Glutamatergic neuron (in vitro differentiated cells): ENCODE data around the gene SH3GL1. TPM values are rescaled to one million over a fixed set of nuclear protein-coding genes. Genes with fewer than 3 reads are reported as not detected.

ENCODE experiments used
- DNase-seq: peaks from one replicate; pipeline ENCODE4 v3.0.0; 2022
- H3K27ac Mint-ChIP-seq: one replicate; pipeline ENCODE4 v1.8.0; 2020; ENCODE audit warnings: mild to moderate bottlenecking, mixed read lengths, inconsistent platforms; ENCODE audit not compliant: unreplicated experiment
- H3K27me3 Mint-ChIP-seq: one replicate; pipeline ENCODE4 v1.8.0; 2020; ENCODE audit warnings: mild to moderate bottlenecking, moderate library complexity, mixed read lengths, inconsistent platforms; ENCODE audit not compliant: unreplicated experiment
- H3K36me3 Mint-ChIP-seq: one replicate; pipeline ENCODE4 v1.8.0; 2020; ENCODE audit warnings: mild to moderate bottlenecking, mixed read lengths, inconsistent platforms; ENCODE audit not compliant: unreplicated experiment
- H3K4me1 Mint-ChIP-seq: one replicate; pipeline ENCODE4 v1.8.0; 2020; ENCODE audit warnings: mild to moderate bottlenecking, low read depth, mixed read lengths, inconsistent platforms; ENCODE audit not compliant: unreplicated experiment
- H3K4me3 Mint-ChIP-seq: one replicate; pipeline ENCODE4 v1.8.0; 2020; ENCODE audit warnings: mild to moderate bottlenecking, mixed read lengths, inconsistent platforms; ENCODE audit not compliant: unreplicated experiment
- H3K9me3 Mint-ChIP-seq: one replicate; pipeline ENCODE4 v1.8.0; 2020; ENCODE audit warnings: mild to moderate bottlenecking, moderate library complexity, mixed read lengths, inconsistent platforms; ENCODE audit not compliant: unreplicated experiment
- total RNA-seq: library from RNA; stranded (reverse); fragmentation: NEBNext Ultra II Directional; extraction: Animal tissue kit (Norgen Biotek cat#: 25700); gene quantifications from one replicate; pipeline ENCODE4 v1.2.1, GENCODE V29; 2021; ENCODE audit not compliant: unreplicated experiment
- TF ChIP-seq, protein P1 (sequence below): fragments of 200-600 bp; sonication (generic); IDR thresholded peaks from one replicate; pipeline ENCODE4 v1.5.0; 2021; ENCODE audit not compliant: partially characterized antibody, unreplicated experiment

SH3GL1 gene
- total RNA-seq, 1 donor from 2014 or later, result 56.3 TPM

GRCh38 chr19:4369888-4370260 is 30.5 kb downstream of the SH3GL1 start:
- no peaks in the 10 kb centered on the region for H3K36me3 Mint-ChIP-seq

DNA sequence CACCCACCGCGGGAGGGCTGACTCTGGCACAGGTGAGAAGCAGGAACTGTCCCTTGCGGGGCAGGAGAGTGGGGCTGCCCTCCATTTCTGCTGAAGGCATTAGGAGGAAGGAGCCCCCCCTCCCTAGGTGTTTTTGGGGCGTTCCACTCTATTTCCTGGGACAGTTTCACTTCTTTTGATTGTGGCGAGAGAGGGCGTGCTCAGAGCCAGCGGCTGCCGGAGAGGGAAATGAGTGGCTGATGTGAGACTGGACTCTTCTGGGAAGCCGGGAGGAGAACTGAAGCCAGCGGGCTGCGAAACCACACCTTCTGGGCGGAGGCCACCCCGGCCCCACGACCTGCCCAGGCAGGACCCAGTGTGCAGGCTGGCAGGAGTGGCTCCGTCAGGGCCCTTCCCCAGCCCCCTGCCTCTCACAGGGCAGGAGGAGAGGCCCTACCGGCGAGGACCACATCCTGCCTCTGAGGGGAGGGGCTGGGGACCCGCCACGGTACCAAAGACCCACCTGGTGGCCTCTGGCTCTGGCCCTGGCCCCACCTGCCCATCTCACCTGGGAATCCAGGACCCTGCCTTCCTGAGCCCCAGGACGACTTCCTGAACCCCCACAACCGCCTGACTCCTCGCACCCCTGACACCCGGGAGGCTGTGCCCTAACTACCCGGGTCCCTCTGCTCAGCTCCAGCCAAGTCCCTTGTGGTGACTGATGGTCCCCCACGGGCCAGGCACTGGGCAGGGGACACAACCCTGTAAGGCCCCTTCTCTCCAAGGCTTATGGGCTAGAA is 31.0 kb downstream of the SH3GL1 start:
- H3K9me3 Mint-ChIP-seq, result peaks cover 15% of the 10 kb centered on the region
- H3K27ac Mint-ChIP-seq, result peak overlapping the region; percentile 78

More at GRCh38 chr19:4369888-4370260, 30.5 kb downstream of the SH3GL1 start:
- TF ChIP-seq, protein P1, sequence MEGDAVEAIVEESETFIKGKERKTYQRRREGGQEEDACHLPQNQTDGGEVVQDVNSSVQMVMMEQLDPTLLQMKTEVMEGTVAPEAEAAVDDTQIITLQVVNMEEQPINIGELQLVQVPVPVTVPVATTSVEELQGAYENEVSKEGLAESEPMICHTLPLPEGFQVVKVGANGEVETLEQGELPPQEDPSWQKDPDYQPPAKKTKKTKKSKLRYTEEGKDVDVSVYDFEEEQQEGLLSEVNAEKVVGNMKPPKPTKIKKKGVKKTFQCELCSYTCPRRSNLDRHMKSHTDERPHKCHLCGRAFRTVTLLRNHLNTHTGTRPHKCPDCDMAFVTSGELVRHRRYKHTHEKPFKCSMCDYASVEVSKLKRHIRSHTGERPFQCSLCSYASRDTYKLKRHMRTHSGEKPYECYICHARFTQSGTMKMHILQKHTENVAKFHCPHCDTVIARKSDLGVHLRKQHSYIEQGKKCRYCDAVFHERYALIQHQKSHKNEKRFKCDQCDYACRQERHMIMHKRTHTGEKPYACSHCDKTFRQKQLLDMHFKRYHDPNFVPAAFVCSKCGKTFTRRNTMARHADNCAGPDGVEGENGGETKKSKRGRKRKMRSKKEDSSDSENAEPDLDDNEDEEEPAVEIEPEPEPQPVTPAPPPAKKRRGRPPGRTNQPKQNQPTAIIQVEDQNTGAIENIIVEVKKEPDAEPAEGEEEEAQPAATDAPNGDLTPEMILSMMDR, result no peak
- H3K27ac Mint-ChIP-seq, result peak overlapping the region; percentile 78
- H3K4me3 Mint-ChIP-seq, result peak overlapping the region; percentile 30
- H3K4me1 Mint-ChIP-seq, result peaks cover 20% of the 10 kb centered on the region
- peaks cover 30% of the 10 kb centered on the region for H3K27me3 Mint-ChIP-seq
- peak; percentile 60 for DNase-seq
- H3K9me3 Mint-ChIP-seq, result peaks cover 13% of the 10 kb centered on the region

DNA sequence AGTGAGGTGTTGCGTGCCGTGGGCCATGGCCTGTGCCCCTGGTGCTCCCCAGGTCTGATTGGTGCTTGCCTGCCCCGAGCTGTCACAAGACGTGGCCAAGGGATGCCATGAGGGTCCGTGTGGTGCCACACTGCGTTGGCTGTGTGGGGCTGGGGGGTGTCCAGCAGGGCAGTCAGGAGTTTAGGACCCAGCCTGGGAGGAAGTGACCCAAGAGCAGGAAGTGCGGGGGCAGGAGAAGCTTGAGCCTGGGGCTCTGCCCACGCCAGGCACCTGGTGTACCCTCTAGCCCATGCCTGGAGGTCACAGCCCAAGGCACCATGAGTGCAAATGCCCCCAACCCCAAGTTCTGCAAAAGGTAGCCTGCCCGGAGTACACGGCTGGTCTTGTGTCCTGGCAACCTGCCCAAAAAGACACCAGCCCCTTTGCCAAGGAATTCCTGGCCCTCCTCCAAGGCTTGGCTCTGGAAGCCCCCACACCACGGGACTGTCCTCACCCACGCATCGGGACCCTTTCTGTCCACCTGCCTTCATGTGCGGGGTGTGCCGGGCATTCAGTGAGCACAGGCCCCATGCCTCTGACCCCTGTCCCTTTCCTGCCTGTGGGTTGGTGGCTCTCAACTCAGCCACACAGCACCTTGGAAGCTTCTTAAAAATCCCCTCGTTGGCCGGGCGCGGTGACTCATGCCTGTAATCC is 32.1 kb downstream of the SH3GL1 start:
- H3K36me3 Mint-ChIP-seq, result no peaks in the 10 kb centered on the region
- H3K9me3 Mint-ChIP-seq, result peaks cover 17% of the 10 kb centered on the region
- TF ChIP-seq, protein P1, result no peak
- H3K4me3 Mint-ChIP-seq, result peak overlapping the region; percentile 15
- DNase-seq, result no peak
- H3K4me1 Mint-ChIP-seq, result peaks cover 16% of the 10 kb centered on the region
- peaks cover 32% of the 10 kb centered on the region for H3K27me3 Mint-ChIP-seq
- H3K27ac Mint-ChIP-seq, result peak overlapping the region; percentile 55

More for the DNA sequence above, 31.0 kb downstream of the SH3GL1 start:
- Mint-ChIP-seq H3K4me3 (peak overlapping the region; percentile 30), H3K27me3 (peaks cover 30% of the 10 kb centered on the region), H3K36me3 (no peaks in the 10 kb centered on the region), H3K4me1 (peaks cover 20% of the 10 kb centered on the region)
- DNase-seq, result no peak
- TF ChIP-seq, protein P1, result no peak

DNA sequence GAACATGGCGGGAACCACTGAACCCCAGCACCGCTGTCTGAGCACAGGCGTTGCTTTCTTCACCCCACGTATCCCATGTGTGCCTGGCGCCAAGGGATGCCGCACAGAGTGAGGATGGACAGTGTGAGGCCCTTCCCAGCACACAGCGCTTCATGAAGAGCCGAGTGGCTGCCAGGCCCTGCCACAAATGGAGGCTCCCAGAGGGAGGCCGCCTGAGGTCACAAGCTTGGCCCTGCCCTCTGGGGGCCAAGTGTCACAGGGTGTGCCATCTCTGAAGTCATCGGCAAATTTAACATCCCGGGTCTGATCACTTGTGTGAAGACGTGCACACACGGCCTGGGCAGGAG is 32.6 kb downstream of the SH3GL1 start:
- Mint-ChIP-seq H3K4me3 (peak overlapping the region; percentile 15), H3K27ac (peak overlapping the region; percentile 55), H3K27me3 (peaks cover 32% of the 10 kb centered on the region), H3K36me3 (no peaks in the 10 kb centered on the region), H3K9me3 (peaks cover 17% of the 10 kb centered on the region), H3K4me1 (peaks cover 16% of the 10 kb centered on the region)
- DNase-seq, result no peak
- TF ChIP-seq, protein P1, result no peak

- no peak overlapping the region for H3K4me3 Mint-ChIP-seq
- peaks cover 16% of the 10 kb centered on the region for H3K4me1 Mint-ChIP-seq
- H3K36me3 Mint-ChIP-seq, result no peaks in the 10 kb centered on the region
- no peak for DNase-seq
- H3K27ac Mint-ChIP-seq, result peak overlapping the region; percentile 55
- peaks cover 29% of the 10 kb centered on the region for H3K27me3 Mint-ChIP-seq
- peaks cover 17% of the 10 kb centered on the region for H3K9me3 Mint-ChIP-seq
- TF ChIP-seq, protein P1, result no peak
Measured at GRCh38 chr19:4367336-4367723, 33.0 kb downstream of the SH3GL1 start.
